Islet precursor cell (in vitro differentiated cells): ENCODE data around the gene ERN1.

Experiments
- DNase-seq: peaks from one replicate; pipeline ENCODE4 v3.0.0-alpha.2; 2018

Gene ERN1

GRCh38 chr17:64157669-64158180 is 27.8 kb upstream of the ERN1 start:
- no peak for DNase-seq

- DNase-seq = peak; percentile 62
Measured at GRCh38 chr17:64156670-64157069, 26.7 kb upstream of the ERN1 start.

GRCh38 chr17:64155751-64156544 is 26.0 kb upstream of the ERN1 start:
- peak; percentile 90 for DNase-seq

- peak; percentile 40 for DNase-seq
Measured at GRCh38 chr17:64155129-64155528, 25.2 kb upstream of the ERN1 start.

DNA sequence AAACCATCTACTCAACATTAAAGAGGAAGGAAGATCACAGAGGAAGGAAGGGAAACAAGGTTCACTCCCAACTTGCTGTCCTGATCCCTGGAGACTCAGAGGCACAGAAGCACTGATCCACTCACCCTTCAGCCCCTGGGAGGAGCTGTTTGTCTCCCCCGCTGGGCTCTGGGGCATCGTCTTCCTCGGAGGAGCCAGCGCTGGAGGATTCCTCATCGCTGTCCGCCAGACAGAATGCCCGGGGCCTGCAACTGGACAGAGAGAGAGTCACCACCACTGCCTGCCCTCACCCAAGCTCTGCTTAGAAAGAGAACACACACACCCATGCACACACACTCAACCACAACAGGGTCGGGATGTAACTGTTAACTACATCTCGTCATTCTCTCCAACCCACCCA is 24.8 kb upstream of the ERN1 start:
- DNase-seq = peak; percentile 72

DNA sequence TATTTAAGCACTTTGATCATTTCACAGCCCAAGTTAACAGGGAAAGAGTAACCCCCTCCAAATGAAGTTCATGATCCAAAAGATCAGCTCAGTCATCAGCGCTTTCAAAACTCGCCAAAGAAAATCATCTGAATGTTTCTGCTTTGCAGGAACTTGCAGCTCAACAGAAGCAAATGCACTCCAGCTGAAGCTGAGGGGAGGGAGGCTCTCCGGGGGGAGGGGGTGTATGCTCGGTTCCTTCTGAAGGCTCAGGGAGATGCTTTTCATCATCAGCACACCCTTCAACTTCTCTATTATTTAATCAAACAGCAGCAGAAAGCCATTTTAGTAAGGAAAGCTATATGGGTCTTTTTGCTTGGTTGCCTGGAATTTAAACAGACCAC is 24.4 kb upstream of the ERN1 start:
- no peak for DNase-seq

DNA sequence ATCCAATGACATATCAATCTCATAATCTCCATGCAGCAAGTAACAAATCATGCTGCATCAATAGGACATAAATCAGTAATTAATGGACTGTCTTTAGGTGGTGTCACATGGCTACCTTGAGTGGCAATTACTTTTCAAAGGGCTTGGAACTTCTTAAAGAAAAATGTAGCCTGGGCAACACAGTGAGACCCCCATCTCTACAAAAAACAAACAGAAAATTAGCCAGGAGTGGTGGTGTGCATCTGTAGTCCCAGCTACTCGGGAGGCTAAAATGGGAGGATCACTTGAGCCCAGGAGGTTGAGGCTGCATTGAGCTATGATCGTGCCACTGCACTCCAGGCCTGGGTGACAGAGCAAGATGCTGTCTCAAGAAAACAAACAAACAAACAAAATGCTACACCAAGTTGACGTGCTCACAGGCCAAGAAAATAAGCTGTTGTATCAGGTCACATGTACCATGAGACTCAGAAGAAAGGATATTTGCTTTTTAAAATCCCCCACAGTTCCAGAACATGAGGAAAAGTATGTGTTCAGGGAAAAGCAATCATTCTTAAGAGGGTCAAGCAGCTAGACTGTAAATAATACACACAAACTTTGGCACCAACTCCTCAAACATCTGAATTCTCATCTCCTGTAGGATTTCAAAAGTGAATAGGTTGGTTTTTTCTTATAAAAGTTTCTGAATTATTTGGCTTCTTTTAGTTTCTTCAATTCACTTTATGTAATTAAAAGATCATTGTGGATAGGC is 23.8 kb upstream of the ERN1 start:
- no peak for DNase-seq

- no peak for DNase-seq
Measured at GRCh38 chr17:64152428-64153125, 22.6 kb upstream of the ERN1 start.

DNA sequence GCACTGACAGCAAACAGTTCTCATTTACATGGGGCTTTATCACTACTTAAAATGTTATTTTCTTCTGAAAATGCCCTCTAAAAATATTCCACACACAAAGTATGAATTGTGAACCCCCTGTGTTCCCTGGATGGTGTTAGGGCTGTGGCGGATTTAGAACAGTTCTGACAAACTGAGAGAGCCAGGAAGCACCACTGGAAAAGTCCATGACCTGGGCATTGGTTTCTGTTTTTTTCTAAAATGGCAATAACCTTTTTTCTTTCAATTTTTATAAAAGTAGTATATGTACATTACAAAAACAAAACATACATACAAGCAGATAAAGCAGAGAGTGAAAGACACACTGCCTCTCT is 21.0 kb upstream of the ERN1 start:
- no peak for DNase-seq

DNA sequence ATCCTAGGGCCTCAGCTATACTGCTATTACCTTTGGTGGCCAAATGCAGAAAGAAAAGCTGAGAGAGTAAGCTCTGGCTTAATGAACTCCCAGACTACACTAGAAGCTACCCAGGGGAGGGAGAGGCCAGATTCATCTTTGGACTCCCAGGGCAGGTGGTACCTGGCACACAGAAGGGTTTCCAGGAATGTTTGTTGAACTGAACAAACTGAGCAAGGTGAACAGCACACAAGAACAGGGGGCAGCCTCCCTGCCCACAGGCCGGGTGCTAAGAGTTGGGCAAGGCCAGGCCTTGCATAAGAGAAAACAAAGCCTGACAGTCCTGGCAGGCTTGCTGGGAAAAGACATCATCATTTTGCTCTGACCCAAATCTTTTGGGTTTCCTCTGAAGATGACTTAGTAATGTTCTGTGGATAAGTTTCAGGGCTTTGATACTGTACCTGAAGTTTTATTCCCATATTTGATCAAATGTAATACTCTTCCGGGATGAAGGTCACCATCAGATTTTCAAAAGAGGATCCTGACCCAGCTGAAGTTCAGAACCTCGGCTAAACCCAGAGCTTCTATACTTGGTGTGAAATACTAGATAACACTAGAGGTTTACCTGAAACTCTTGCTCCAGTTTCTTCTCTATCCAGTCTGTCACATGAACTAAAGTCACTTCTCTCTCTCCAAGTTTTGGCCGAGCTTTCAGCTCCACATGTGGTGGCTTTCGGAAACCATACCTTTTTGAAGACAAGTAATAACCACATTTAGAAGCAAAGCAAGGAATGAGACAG is 20.5 kb upstream of the ERN1 start:
- no peak for DNase-seq

GRCh38 chr17:64149196-64149595 is 19.3 kb upstream of the ERN1 start:
- DNase-seq = no peak

DNA sequence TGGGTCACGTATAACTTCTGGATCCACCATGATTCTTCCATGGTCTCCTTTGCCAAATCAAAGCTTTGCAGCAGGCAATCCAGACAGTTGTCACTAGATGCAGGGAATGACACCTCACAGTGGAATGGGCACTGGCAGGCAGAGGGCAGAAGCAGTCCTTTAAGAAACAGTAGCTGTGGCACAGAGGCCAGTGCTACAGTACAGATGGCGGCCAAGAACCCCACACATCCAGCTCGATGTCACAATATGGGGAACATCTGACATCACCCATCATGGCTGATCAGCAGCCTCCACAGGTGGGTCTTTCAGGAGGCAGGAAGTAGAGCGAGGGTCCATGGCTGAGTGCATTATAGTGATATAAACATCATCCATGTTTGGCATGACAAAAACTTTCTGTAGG is 18.8 kb upstream of the ERN1 start:
- DNase-seq = no peak

GRCh38 chr17:64148017-64148631 is 18.2 kb upstream of the ERN1 start:
- DNase-seq = no peak

DNA sequence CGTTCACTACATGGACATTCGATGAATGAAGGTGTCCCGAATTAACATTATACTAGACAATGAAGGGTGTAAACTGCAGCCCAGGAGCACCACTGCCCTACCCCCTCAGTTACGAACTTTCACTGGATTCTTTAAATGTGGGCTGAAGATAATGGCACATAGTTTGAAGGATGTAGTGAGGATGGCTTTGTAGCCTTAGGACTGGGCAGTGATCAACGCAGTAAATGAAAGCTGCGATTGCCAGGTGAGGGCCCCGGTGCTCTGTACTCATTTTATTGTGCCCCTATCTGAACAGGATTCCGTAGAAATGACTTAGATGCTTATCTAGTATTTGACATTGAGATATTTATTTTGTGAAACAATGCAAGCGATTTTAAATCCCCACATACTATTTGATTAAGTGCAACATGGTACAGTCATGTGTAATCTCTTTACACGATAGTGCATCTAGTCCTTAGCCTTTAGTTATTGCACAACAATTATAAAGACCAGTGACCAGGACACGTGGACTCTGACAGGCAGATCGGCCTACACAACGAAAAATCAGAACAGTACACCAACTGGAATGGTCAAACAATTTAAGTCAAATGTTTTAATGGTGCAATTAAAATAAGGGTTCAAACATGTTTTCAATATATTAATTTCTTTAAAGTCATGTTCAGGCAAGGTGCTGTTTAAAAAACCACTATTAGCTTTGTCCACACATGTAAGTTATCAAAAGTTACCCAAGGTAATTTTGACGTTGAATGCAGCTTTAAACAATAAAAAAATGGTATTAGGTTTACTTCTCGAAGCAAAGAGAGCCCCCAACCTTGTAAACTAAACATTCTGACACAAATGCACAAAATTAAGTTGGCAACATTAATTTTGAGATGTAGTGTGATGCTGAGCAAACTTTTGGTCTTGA is 17.4 kb upstream of the ERN1 start:
- DNase-seq = no peak

DNA sequence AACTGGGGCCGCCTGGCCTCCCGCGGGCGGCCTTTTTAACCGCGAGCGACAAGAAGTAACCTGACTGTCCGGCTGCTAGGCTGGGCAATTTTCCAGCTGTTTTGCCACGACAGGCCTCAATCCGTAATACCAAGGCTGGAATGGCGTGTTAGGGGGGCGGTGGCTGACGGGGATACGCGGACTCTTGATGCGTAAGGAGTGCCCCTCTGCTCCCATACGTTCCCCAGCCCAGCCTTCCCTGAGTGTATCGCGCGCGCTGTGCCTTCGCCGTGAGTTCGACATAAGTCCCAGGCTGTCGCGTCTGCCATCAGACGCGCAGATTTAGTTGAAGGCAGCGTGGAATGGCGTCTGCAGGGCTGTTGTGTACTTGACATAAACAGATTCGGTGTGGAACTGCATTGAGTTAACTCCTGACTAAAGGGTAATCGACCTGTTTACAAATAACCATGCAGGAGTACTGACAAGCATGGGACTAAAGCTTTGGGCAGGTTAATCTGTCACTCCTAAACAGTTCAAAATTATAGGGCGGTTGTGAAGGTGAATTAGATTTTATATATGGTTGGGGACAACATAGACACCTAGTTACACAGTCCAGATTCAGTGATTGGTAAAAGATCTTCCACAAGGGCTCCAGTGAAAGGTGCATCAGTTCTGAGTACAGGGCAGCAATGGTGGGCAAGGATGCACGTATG is 16.6 kb upstream of the ERN1 start:
- DNase-seq = peak; percentile 74

GRCh38 chr17:64145751-64146417 is 15.9 kb upstream of the ERN1 start:
- peak; percentile 100 for DNase-seq

GRCh38 chr17:64145375-64145750 is 15.4 kb upstream of the ERN1 start:
- DNase-seq = no peak

DNA sequence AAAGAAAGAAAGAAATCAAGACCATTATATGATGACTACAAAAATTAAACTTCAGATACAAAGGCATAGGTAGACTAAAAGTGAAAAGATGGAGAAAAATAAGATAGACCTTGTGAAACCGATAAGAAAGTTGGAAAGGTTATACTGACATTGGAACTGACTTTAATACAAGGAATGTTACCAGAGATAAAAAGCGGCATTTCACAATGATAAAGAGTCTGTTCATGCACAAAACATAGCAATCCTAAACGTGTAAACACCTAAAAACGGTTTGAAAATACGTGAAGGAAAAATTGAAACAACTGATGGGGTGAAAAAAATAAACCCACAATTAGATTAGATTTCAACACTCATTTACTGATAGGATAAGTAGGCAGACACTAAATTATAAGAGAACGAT is 9.6 kb upstream of the ERN1 start:
- no peak for DNase-seq

- DNase-seq = no peak
Measured at GRCh38 chr17:64138441-64138840, 8.5 kb upstream of the ERN1 start.

DNA sequence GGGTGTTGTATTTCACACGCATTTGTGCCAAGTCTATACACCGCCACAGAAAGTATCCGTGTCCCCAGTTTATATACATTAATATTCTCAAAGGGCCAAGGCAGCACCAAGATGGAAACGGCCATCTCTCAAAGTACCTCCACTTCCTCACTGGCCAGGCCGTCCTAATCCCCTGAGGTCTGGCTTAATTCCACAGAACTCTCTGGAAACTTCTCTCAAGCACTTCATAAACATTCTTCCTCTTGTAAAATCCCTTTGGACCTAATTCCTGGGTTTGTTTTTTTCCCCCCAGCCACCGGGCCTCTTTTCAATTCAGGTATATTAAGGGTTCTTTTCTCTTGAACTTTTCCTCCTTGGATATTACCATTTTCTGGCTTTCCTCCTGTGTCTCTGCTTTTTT is 5.1 kb upstream of the ERN1 start:
- no peak for DNase-seq
